GM23338 (cell line): ENCODE measurements around the gene TTC27. TPM values are rescaled to one million over a fixed set of nuclear protein-coding genes. Genes with fewer than 3 reads are reported as not detected.

Experiments used
- microRNA-seq: library from miRNA; unstranded; fragments of <30 nt; microRNA quantifications from one replicate; pipeline ENCODE4, GENCODE V29; 2017
- polyA plus RNA-seq: library from polyadenylated mRNA; unstranded; fragments of >200 nt; fragmentation: Nextera tagmentation; extraction: Ambion mirVana; gene quantifications from 2 replicates; pipeline ENCODE4 v1.2.1, GENCODE V29; 2016
- small RNA-seq: library from RNA; depleted of rRNA; stranded (forward); fragments of <200 nt; gene quantifications from one replicate; pipeline ENCODE3, GENCODE V24; 2014; ENCODE audit warnings: low replicate concordance
- total RNA-seq: library from RNA; depleted of rRNA; stranded (reverse); fragments of >200 nt; shearing (Covaris generic); gene quantifications from 2 replicates; pipeline ENCODE4 v1.2.3, GENCODE V29; 2014

The TTC27 gene
- total and polyA plus RNA-seq, 2 experiments from 2014 or later, result 11.8 to 41.3 TPM

Small RNA genes within 50 kb of the gene (microRNA-seq; reads per million reads assigned to microRNA genes)
- gene MIR4765, result not detected

Small RNA genes within 50 kb of the gene (small RNA-seq; reads per million reads assigned to genes)
- gene MIR4765, result not detected
